Kidney epithelial cell (primary cell): ENCODE results near the gene ANKS1B. TPM values are rescaled to one million over a fixed set of nuclear protein-coding genes. Genes with fewer than 3 reads are reported as not detected.

ENCODE experiments used
- DNase-seq: peaks from one replicate; pipeline ENCODE4 v3.0.0-alpha.2; 2010; ENCODE audit warnings: low read depth
- H3K27me3 ChIP-seq: 2 replicates; pipeline ENCODE4 v1.6.0; 2011; ENCODE audit warnings: low read length; ENCODE audit not compliant: control insufficient read depth, insufficient read depth
- H3K36me3 ChIP-seq: 2 replicates; pipeline ENCODE4 v1.5.1; 2011; ENCODE audit warnings: low read length; ENCODE audit not compliant: control insufficient read depth, insufficient read depth
- H3K4me3 ChIP-seq: 2 replicates; pipeline ENCODE4 v1.5.1; 2011; ENCODE audit warnings: low read depth, mild to moderate bottlenecking, control low read depth, low read length
- CTCF ChIP-seq: IDR thresholded peaks from 2 replicates; pipeline ENCODE4 v1.5.1; 2011; ENCODE audit warnings: mild to moderate bottlenecking, moderate library complexity, low read length, control low read depth, inconsistent platforms; ENCODE audit not compliant: insufficient read depth, poor library complexity, severe bottlenecking
- total RNA-seq: library from RNA; depleted of rRNA; stranded (reverse); fragments of >200 nt; gene quantifications from 2 replicates; pipeline ENCODE4 v1.2.3, GENCODE V29; 2015

Gene ANKS1B
- total RNA-seq, 1 donor from 2014 or later: 0.13 TPM

GRCh38 chr12:99195474-99195873 lies 789.3 kb downstream of the ANKS1B start:
- TF ChIP-seq CTCF: no peak
- no peak for DNase-seq
- Histone ChIP-seq H3K4me3 (no peak overlapping the region), H3K27me3 (no peaks in the 10 kb centered on the region), H3K36me3 (no peaks in the 10 kb centered on the region)

GRCh38 chr12:99192489-99192888 lies 792.2 kb downstream of the ANKS1B start:
- Histone ChIP-seq H3K36me3 (no peaks in the 10 kb centered on the region), H3K27me3 (no peaks in the 10 kb centered on the region), H3K4me3 (no peak overlapping the region)
- DNase-seq: no peak
- TF ChIP-seq CTCF: no peak

- H3K36me3 ChIP-seq: no peaks in the 10 kb centered on the region
These were observed 807.9 kb downstream of the ANKS1B start for GRCh38 chr12:99176871-99177270.

GRCh38 chr12:99170461-99170860 lies 814.3 kb downstream of the ANKS1B start:
- Histone ChIP-seq H3K4me3 (no peak overlapping the region), H3K36me3 (no peaks in the 10 kb centered on the region), H3K27me3 (no peaks in the 10 kb centered on the region)
- TF ChIP-seq CTCF: no peak
- no peak for DNase-seq

More at GRCh38 chr12:99176871-99177270, 807.9 kb downstream of the ANKS1B start:
- Histone ChIP-seq H3K4me3 (no peak overlapping the region), H3K27me3 (no peaks in the 10 kb centered on the region)
- no peak for DNase-seq
- no peak for TF ChIP-seq CTCF

GRCh38 chr12:99170037-99170436 lies 814.7 kb downstream of the ANKS1B start:
- Histone ChIP-seq H3K36me3 (no peaks in the 10 kb centered on the region), H3K4me3 (no peak overlapping the region), H3K27me3 (no peaks in the 10 kb centered on the region)
- TF ChIP-seq CTCF: no peak
- DNase-seq: no peak

GRCh38 chr12:99157946-99158345 lies 826.8 kb downstream of the ANKS1B start:
- DNase-seq: peak; percentile 16
- H3K27me3 ChIP-seq: no peaks in the 10 kb centered on the region
- H3K36me3 ChIP-seq: no peaks in the 10 kb centered on the region
- H3K4me3 ChIP-seq: no peak overlapping the region
- no peak for TF ChIP-seq CTCF
